IMR-90 (cell line): ENCODE data around the gene KIAA0232. TPM values are rescaled to one million over a fixed set of nuclear protein-coding genes. Genes with fewer than 3 reads are reported as not detected.

Experiments
- ATAC-seq: fragments of 200-7000 bp; cut with Tn5 transposase; 2 replicates; pipeline ENCODE4 v1.9.1; 2020; ENCODE audit warnings: low read depth, mild to moderate bottlenecking, moderate library complexity
- BruUV-seq: library from RNA; stranded (reverse); fragments of 400-500 nt; replicated peaks from 2 replicates; lab custom pipeline; 2021; lab: Mats Ljungman, UMichigan
- CTCF ChIA-PET: fragments of 300-600 bp; formaldehyde crosslinking; extraction: SDS; loops from one replicate; lab custom pipeline; 2021; ENCODE audit warnings: antibody characterized with exemption; lab: Yijun Ruan, JAX
- POLR2A ChIA-PET: fragments of 300-600 bp; sonication (Branson Sonifier 250); formaldehyde crosslinking; loops from one replicate; lab custom pipeline; 2022; ENCODE audit warnings: antibody characterized with exemption; ENCODE audit not compliant: unreplicated experiment; lab: Charles Lee
- DNase-seq: peaks from one replicate; pipeline ENCODE4 v3.0.0; 2013
- H2AFZ ChIP-seq: replicated peaks from 2 replicates; pipeline ENCODE3; 2013; ENCODE audit warnings: low read length, mild to moderate bottlenecking; ENCODE audit not compliant: poor library complexity
- H2AK5ac ChIP-seq: 2 replicates; pipeline ENCODE4 v1.6.1; 2013; ENCODE audit warnings: low read depth, low read length, inconsistent platforms
- H2AK9ac ChIP-seq: replicated peaks from 2 replicates; pipeline ENCODE3; 2013; ENCODE audit warnings: mild to moderate bottlenecking, low read depth, low read length, moderate library complexity; ENCODE audit not compliant: poor library complexity
- H2BK120ac ChIP-seq: 2 replicates; pipeline ENCODE4 v1.6.1; 2013; ENCODE audit warnings: low read depth, low read length, inconsistent platforms
- H2BK15ac ChIP-seq: 3 replicates; pipeline ENCODE4 v1.6.1; 2013; ENCODE audit warnings: low read depth, low read length, inconsistent platforms
- H2BK20ac ChIP-seq: 2 replicates; pipeline ENCODE4 v1.6.1; 2013; ENCODE audit warnings: low read depth, mild to moderate bottlenecking, inconsistent platforms, low read length, moderate library complexity
- H2BK5ac ChIP-seq: 2 replicates; pipeline ENCODE4 v1.6.1; 2013; ENCODE audit warnings: mild to moderate bottlenecking, low read depth, low read length, inconsistent platforms; ENCODE audit not compliant: poor library complexity, severe bottlenecking
- H3K14ac ChIP-seq: replicated peaks from 2 replicates; pipeline ENCODE4 v1.6.1; 2013; ENCODE audit warnings: low read depth, low read length, inconsistent platforms
- H3K18ac ChIP-seq: 2 replicates; pipeline ENCODE4 v1.6.1; 2013; ENCODE audit warnings: low read depth, low read length, control low read depth
- H3K23ac ChIP-seq: 2 replicates; pipeline ENCODE4 v1.6.1; 2013; ENCODE audit warnings: low read depth, low read length, inconsistent platforms
- H3K27ac ChIP-seq: 2 replicates; pipeline ENCODE4 v1.5.1; 2013; ENCODE audit warnings: mild to moderate bottlenecking, control low read depth, low read length; ENCODE audit not compliant: insufficient read depth
- H3K27me3 ChIP-seq: 2 replicates; pipeline ENCODE4 v1.6.1; 2013; ENCODE audit warnings: low read length; ENCODE audit not compliant: control insufficient read depth, insufficient read depth
- H3K36me3 ChIP-seq: 2 replicates; pipeline ENCODE4 v1.6.1; 2013; ENCODE audit warnings: low read length, mixed read lengths; ENCODE audit not compliant: control insufficient read depth, insufficient read depth
- H3K4ac ChIP-seq: 2 replicates; pipeline ENCODE4 v1.6.1; 2013; ENCODE audit warnings: low read depth, low read length, inconsistent platforms
- H3K4me1 ChIP-seq: 2 replicates; pipeline ENCODE4 v1.6.1; 2013; ENCODE audit warnings: low read length, mixed read lengths; ENCODE audit not compliant: control insufficient read depth, insufficient read depth
- H3K4me2 ChIP-seq: 2 replicates; pipeline ENCODE4 v1.6.1; 2013; ENCODE audit warnings: low read depth, mild to moderate bottlenecking, control low read depth, low read length, moderate library complexity
- H3K4me3 ChIP-seq: 2 replicates; pipeline ENCODE4 v1.5.1; 2013; ENCODE audit warnings: low read depth, mild to moderate bottlenecking, control low read depth, low read length, moderate library complexity; ENCODE audit not compliant: insufficient read depth
- H3K56ac ChIP-seq: 2 replicates; pipeline ENCODE4 v1.6.1; 2013; ENCODE audit warnings: low read length, inconsistent platforms; ENCODE audit not compliant: insufficient read depth; ENCODE audit errors: extremely low read depth
- H3K79me1 ChIP-seq, 2 experiments: 2 replicates each; pipeline ENCODE4 v1.6.1; 2013; ENCODE audit warnings: low read length in 2 of 2, inconsistent platforms in 1 of 2, low read depth in 1 of 2
- H3K9ac ChIP-seq: 2 replicates; pipeline ENCODE4 v1.6.1; 2013; ENCODE audit warnings: low read depth, low read length, control low read depth
- H3K9me1 ChIP-seq: 2 replicates; pipeline ENCODE4 v1.6.1; 2013; ENCODE audit warnings: low read length, inconsistent platforms; ENCODE audit not compliant: insufficient read depth
- H3K9me3 ChIP-seq: 2 replicates; pipeline ENCODE4 v1.6.1; 2013; ENCODE audit warnings: low read length; ENCODE audit not compliant: control insufficient read depth, insufficient read depth
- H4K20me1 ChIP-seq: 2 replicates; pipeline ENCODE4 v1.6.1; 2013; ENCODE audit warnings: low read length, inconsistent platforms; ENCODE audit not compliant: insufficient read depth
- H4K5ac ChIP-seq: 2 replicates; pipeline ENCODE4 v1.6.1; 2013; ENCODE audit warnings: mild to moderate bottlenecking, low read depth, low read length, control low read depth
- H4K8ac ChIP-seq, 2 experiments: 2 replicates each; pipeline ENCODE4 v1.6.1; 2013; ENCODE audit warnings: low read depth in 2 of 2, low read length in 2 of 2, control low read depth in 1 of 2, inconsistent platforms in 1 of 2
- H4K91ac ChIP-seq: 2 replicates; pipeline ENCODE4 v1.6.1; 2013; ENCODE audit warnings: low read depth, low read length, inconsistent platforms; ENCODE audit not compliant: insufficient read depth
- BHLHE40 ChIP-seq: fragments of 150-350 bp; IDR thresholded peaks from 2 replicates; pipeline ENCODE4 v1.6.1; 2016; ENCODE audit warnings: mild to moderate bottlenecking, low read depth, low read length
- CEBPB ChIP-seq: IDR thresholded peaks from 2 replicates; pipeline ENCODE4 v1.6.1; 2012; ENCODE audit warnings: low read depth, low read length, improper control_type of control experiment
- CHD1 ChIP-seq: IDR thresholded peaks from 2 replicates; pipeline ENCODE4 v1.6.1; 2012; ENCODE audit warnings: low read depth, low read length, improper control_type of control experiment
- FOS ChIP-seq: fragments of 150-350 bp; IDR thresholded peaks from 2 replicates; pipeline ENCODE4 v1.6.1; 2016; ENCODE audit warnings: low read depth, low read length
- MAFK ChIP-seq: IDR thresholded peaks from 2 replicates; pipeline ENCODE4 v1.6.1; 2012; ENCODE audit warnings: low read depth, low read length, improper control_type of control experiment
- MAZ ChIP-seq: IDR thresholded peaks from 2 replicates; pipeline ENCODE4 v1.6.1; 2012; ENCODE audit warnings: low read depth, mild to moderate bottlenecking, low read length, improper control_type of control experiment, moderate library complexity, borderline replicate concordance
- MXI1 ChIP-seq: IDR thresholded peaks from 2 replicates; pipeline ENCODE4 v1.6.1; 2012; ENCODE audit warnings: low read depth, mild to moderate bottlenecking, low read length, moderate library complexity, borderline replicate concordance
- NFE2L2 ChIP-seq: fragments of 150-350 bp; IDR thresholded peaks from 2 replicates; pipeline ENCODE4 v1.6.1; 2016; ENCODE audit warnings: low read depth, mild to moderate bottlenecking, low read length
- POLR2A ChIP-seq: IDR thresholded peaks from 2 replicates; pipeline ENCODE4 v1.6.1; 2012; ENCODE audit warnings: mild to moderate bottlenecking, low read depth, low read length
- RAD21 ChIP-seq: IDR thresholded peaks from 2 replicates; pipeline ENCODE4 v1.6.1; 2012; ENCODE audit warnings: low read length, improper control_type of control experiment
- RCOR1 ChIP-seq: IDR thresholded peaks from 2 replicates; pipeline ENCODE4 v1.6.1; 2012; ENCODE audit warnings: mild to moderate bottlenecking, low read length, improper control_type of control experiment; ENCODE audit not compliant: insufficient replicate concordance
- RFX5 ChIP-seq: IDR thresholded peaks from 2 replicates; pipeline ENCODE4 v1.8.0; 2012; ENCODE audit warnings: low read depth, mild to moderate bottlenecking, low read length, moderate library complexity
- SMC3 ChIP-seq: fragments of 150-350 bp; IDR thresholded peaks from 2 replicates; pipeline ENCODE4 v1.6.1; 2016; ENCODE audit warnings: low read depth, mild to moderate bottlenecking, antibody characterized with exemption, low read length, moderate library complexity
- USF2 ChIP-seq: fragments of 150-350 bp; IDR thresholded peaks from 2 replicates; pipeline ENCODE4 v1.6.1; 2017; ENCODE audit warnings: mild to moderate bottlenecking, antibody characterized with exemption, low read length, low read depth
- WGBS, 2 experiments: methylation state at CpG; one replicate each; pipeline versions ENCODE4 v1.1.5 to v1.1.7; 2013; ENCODE audit warnings: missing lambda C conversion rate in 2 of 2; ENCODE audit not compliant: insufficient read length in 1 of 2; ENCODE audit errors: extremely low coverage in 2 of 2; 5-methylcytosine and 5-hydroxymethylcytosine counted together
- dilution Hi-C: fragments of 300-500 bp; cut with HindIII; formaldehyde crosslinking; loops from one replicate; pipeline ENCODE4 v1.14.3; 2018; ENCODE audit warnings: low sequenced_read_pairs; ENCODE audit not compliant: unreplicated experiment
- in situ Hi-C: fragments of 300-500 bp; cut with MboI; formaldehyde crosslinking; loops from 3 replicates; pipeline ENCODE4 v1.14.3; 2019; ENCODE audit warnings: low sequenced_read_pairs, inconsistent platforms, mixed read lengths
- intact Hi-C: fragments of 100-400 bp; cut with micrococcal nuclease; formaldehyde crosslinking; loops from 2 replicates; pipeline ENCODE4 v1.10.0; 2022
- polyA plus RNA-seq, 3 experiments: library from polyadenylated mRNA; depleted of rRNA; stranded (reverse); fragments of >200 nt; gene quantifications; 2 replicates each; pipeline ENCODE4 v1.2.3, GENCODE V29; 2012; ENCODE audit warnings: low replicate concordance in 1 of 3
- total RNA-seq: library from RNA; depleted of rRNA; stranded (reverse); fragments of >200 nt; gene quantifications from 2 replicates; pipeline ENCODE4 v1.2.3, GENCODE V29; 2012
- TF ChIP-seq, protein P1 (sequence below): fragments of 150-350 bp; IDR thresholded peaks from 2 replicates; pipeline ENCODE4 v1.6.1; 2016; ENCODE audit warnings: low read depth, mild to moderate bottlenecking, low read length, moderate library complexity, borderline replicate concordance
- TF ChIP-seq, protein P2 (sequence below): conservative IDR thresholded peaks from 2 replicates; pipeline ENCODE4 v1.5.1; 2012; ENCODE audit warnings: mild to moderate bottlenecking, low read depth, low read length, improper control_type of control experiment

KIAA0232 gene
- total and polyA plus RNA-seq, 2 of the 4 experiments (the other 2 are of a cell fraction), result 6.8 to 19.5 TPM

GRCh38 chr4:6877067-6877466 lies 94.5 kb downstream of the KIAA0232 start:
- no peak overlapping the region for H4K5ac ChIP-seq
- no peak overlapping the region for H3K18ac ChIP-seq
- intact Hi-C loops, result no loop called here
- no peaks in the 10 kb centered on the region for H3K9me1 ChIP-seq
- BruUV-seq, result no TSS peak
- CTCF ChIA-PET, result interaction anchor here (0.9 kb wide), 1 partner anchor 157 kb away, joined by 3 read pairs; no protein-coding TSS in a partner anchor
- no peak overlapping the region for H3K23ac ChIP-seq
- POLR2A ChIA-PET, result no interaction called here
- in situ Hi-C loops, result loop anchor here (5.0 kb wide), 1 partner anchor 155 kb away; no protein-coding TSS in a partner anchor
- no peak overlapping the region for H3K4ac ChIP-seq
- peaks cover 11% of the 10 kb centered on the region for H4K20me1 ChIP-seq
- no peak overlapping the region for H3K56ac ChIP-seq
- no peak overlapping the region for H2BK5ac ChIP-seq
- H3K4me2 ChIP-seq, result no peak overlapping the region
- no peak overlapping the region for H4K91ac ChIP-seq
- DNase-seq, result no peak
- H2BK15ac ChIP-seq, result no peak overlapping the region
- no peak for TF ChIP-seq USF2
- TF ChIP-seq, protein P1, sequence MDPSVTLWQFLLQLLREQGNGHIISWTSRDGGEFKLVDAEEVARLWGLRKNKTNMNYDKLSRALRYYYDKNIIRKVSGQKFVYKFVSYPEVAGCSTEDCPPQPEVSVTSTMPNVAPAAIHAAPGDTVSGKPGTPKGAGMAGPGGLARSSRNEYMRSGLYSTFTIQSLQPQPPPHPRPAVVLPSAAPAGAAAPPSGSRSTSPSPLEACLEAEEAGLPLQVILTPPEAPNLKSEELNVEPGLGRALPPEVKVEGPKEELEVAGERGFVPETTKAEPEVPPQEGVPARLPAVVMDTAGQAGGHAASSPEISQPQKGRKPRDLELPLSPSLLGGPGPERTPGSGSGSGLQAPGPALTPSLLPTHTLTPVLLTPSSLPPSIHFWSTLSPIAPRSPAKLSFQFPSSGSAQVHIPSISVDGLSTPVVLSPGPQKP, result no peak
- no peak for TF ChIP-seq MAFK
- TF ChIP-seq RAD21, result no peak
- TF ChIP-seq MAZ, result no peak
- TF ChIP-seq CHD1, result no peak
- no peak for TF ChIP-seq BHLHE40
- TF ChIP-seq SMC3, result no peak
- TF ChIP-seq POLR2A, result no peak
- TF ChIP-seq MXI1, result no peak
- TF ChIP-seq CEBPB, result no peak
- no peak for TF ChIP-seq RCOR1
- no peak for TF ChIP-seq NFE2L2
- TF ChIP-seq, protein P2, sequence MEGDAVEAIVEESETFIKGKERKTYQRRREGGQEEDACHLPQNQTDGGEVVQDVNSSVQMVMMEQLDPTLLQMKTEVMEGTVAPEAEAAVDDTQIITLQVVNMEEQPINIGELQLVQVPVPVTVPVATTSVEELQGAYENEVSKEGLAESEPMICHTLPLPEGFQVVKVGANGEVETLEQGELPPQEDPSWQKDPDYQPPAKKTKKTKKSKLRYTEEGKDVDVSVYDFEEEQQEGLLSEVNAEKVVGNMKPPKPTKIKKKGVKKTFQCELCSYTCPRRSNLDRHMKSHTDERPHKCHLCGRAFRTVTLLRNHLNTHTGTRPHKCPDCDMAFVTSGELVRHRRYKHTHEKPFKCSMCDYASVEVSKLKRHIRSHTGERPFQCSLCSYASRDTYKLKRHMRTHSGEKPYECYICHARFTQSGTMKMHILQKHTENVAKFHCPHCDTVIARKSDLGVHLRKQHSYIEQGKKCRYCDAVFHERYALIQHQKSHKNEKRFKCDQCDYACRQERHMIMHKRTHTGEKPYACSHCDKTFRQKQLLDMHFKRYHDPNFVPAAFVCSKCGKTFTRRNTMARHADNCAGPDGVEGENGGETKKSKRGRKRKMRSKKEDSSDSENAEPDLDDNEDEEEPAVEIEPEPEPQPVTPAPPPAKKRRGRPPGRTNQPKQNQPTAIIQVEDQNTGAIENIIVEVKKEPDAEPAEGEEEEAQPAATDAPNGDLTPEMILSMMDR, result no peak
- TF ChIP-seq FOS, result no peak
- no peak for TF ChIP-seq RFX5
- H3K9ac ChIP-seq, result no peak overlapping the region
- no peak overlapping the region for H2BK120ac ChIP-seq
- ATAC-seq, result no peak
- peak overlapping the region; percentile 30; the same call in 1 of the 2 replicates for H3K27ac ChIP-seq
- H3K79me1 ChIP-seq, result peaks cover 4 to 25% of the 10 kb centered on the region in 2 experiments; a peak in 3 of 4 replicates
- 97% methylated on average over 8 of the region's 14 CpGs; no CpG with 5 or more reads in 1 of the 2 experiments for WGBS, 2 experiments
- H2AK9ac ChIP-seq, result no peak overlapping the region
- H4K8ac ChIP-seq, result no peak overlapping the region
- H2AFZ ChIP-seq, result no peak overlapping the region
- H3K36me3 ChIP-seq, result peaks cover 59% of the 10 kb centered on the region
- no peaks in the 10 kb centered on the region for H3K27me3 ChIP-seq
- peaks cover 4% of the 10 kb centered on the region for H3K4me1 ChIP-seq
- no peaks in the 10 kb centered on the region for H3K9me3 ChIP-seq
- no peak overlapping the region for H3K14ac ChIP-seq
- H3K4me3 ChIP-seq, result no peak overlapping the region
- no peak overlapping the region for H2AK5ac ChIP-seq
- no peak overlapping the region for H2BK20ac ChIP-seq
- dilution Hi-C loops, result no loop called here
